Lung (tissue), 12 donors: ENCODE results near the gene CACNG3. TPM values are rescaled to one million over a fixed set of nuclear protein-coding genes. Genes with fewer than 3 reads are reported as not detected.
A peak's percentile ranks its signal among the peaks of the same experiment; 100 is the strongest.

Experiments
- ATAC-seq: fragments of 200-7000 bp; cut with Tn5 transposase; one replicate; pipeline ENCODE4 v1.9.1; 2020; ENCODE audit warnings: moderate number of reproducible peaks; ENCODE audit not compliant: insufficient read depth, low FRiP score
- DNase-seq, 3 donors: peaks; one replicate each; pipeline ENCODE4 v3.0.0-alpha.2; 2013 to 2017
- H3K27ac ChIP-seq, 2 donors: one replicate each; pipeline ENCODE4 v1.5.1; 2013; ENCODE audit warnings: mild to moderate bottlenecking in 2 of 2, moderate library complexity in 2 of 2, control low read depth in 1 of 2, inconsistent platforms in 1 of 2, low read depth in 1 of 2, low read length in 1 of 2
- H3K27me3 ChIP-seq, 3 donors: one replicate each; pipeline ENCODE4 v1.5.1; 2013; ENCODE audit warnings: low read length in 2 of 3; ENCODE audit not compliant: control insufficient read depth in 3 of 3, insufficient read depth in 3 of 3
- H3K36me3 ChIP-seq, 4 donors: one replicate each; pipeline ENCODE4 v1.5.1; 2013; ENCODE audit warnings: low read length in 4 of 4, mild to moderate bottlenecking in 1 of 4, moderate library complexity in 1 of 4; ENCODE audit not compliant: control insufficient read depth in 4 of 4, insufficient read depth in 4 of 4
- H3K4me1 ChIP-seq, 5 donors: one replicate each; pipeline ENCODE4 v1.5.1; 2013; ENCODE audit warnings: low read length in 5 of 5, mild to moderate bottlenecking in 2 of 5, moderate library complexity in 1 of 5; ENCODE audit not compliant: control insufficient read depth in 5 of 5, insufficient read depth in 5 of 5
- H3K4me3 ChIP-seq: one replicate; pipeline ENCODE4 v1.5.1; 2013; ENCODE audit warnings: mild to moderate bottlenecking, control low read depth, moderate library complexity
- H3K9ac ChIP-seq, 2 donors: one replicate each; pipeline ENCODE4 v1.5.1; 2013; ENCODE audit warnings: low read length in 2 of 2, control low read depth in 1 of 2; ENCODE audit not compliant: insufficient read depth in 1 of 2
- H3K9me3 ChIP-seq, 4 donors: one replicate each; pipeline ENCODE4 v1.5.1; 2013; ENCODE audit warnings: low read length in 3 of 4, mild to moderate bottlenecking in 1 of 4, moderate library complexity in 1 of 4; ENCODE audit not compliant: control insufficient read depth in 4 of 4, insufficient read depth in 3 of 4
- CTCF ChIP-seq: IDR thresholded peaks from 2 replicates; pipeline ENCODE4 v1.5.1; 2012; ENCODE audit warnings: mild to moderate bottlenecking; ENCODE audit errors: control extremely low read depth, extremely low read depth
- WGBS, 2 donors: extraction: QIAGEN DNeasy Blood & Tissue Kit; methylation state at CpG; one replicate each; pipeline ENCODE4 v1.1.7; 2013; 5-methylcytosine and 5-hydroxymethylcytosine counted together
- polyA plus RNA-seq, 2 donors: library from polyadenylated mRNA; stranded (reverse); fragments of 200-250 nt; gene quantifications; one replicate each; pipeline ENCODE4 v1.2.1, GENCODE V29; 2013
- total RNA-seq, 2 donors: library from RNA; depleted of rRNA in 1 of 2; stranded (reverse); fragments of >200 nt in 1 of 2; gene quantifications; one replicate each; pipeline ENCODE4 v1.2.1, GENCODE V29; 2014 to 2021
- donor health status: control.
- donor health status: control.
- donor health status: Bipolar disorder and iron deficiency.
- donor health status: healthy.
- donor health status: DM: yes; HTN: yes; CAD: no.

Gene CACNG3
- total and polyA plus RNA-seq, 4 donors = not detected

- WGBS, 2 donors = 56 to 70% methylated on average over 9 of the region's 9 CpGs
- H3K36me3 ChIP-seq = no peaks in the 10 kb centered on the region
- no peak for TF ChIP-seq CTCF
- peaks cover 0 to 3% (median 0%) of the 10 kb centered on the region in 4 donors for H3K9me3 ChIP-seq
- H3K9ac ChIP-seq = no peak overlapping the region
- ATAC-seq (no peak), DNase-seq (no peak)
- H3K4me3 ChIP-seq = no peak overlapping the region
- peaks cover 0 to 3% (median 0%) of the 10 kb centered on the region in 3 donors for H3K27me3 ChIP-seq
- H3K4me1 ChIP-seq = no peaks in the 10 kb centered on the region
- no peak overlapping the region for H3K27ac ChIP-seq
Observed at GRCh38 chr16:24348545-24349290, 92.6 kb downstream of the CACNG3 start.

GRCh38 chr16:24349320-24349719, 93.2 kb downstream of the CACNG3 start:
- no peak for ATAC-seq
- Histone ChIP-seq H3K4me3 (no peak overlapping the region), H3K9me3 (peaks cover 0 to 3% (median 0%) of the 10 kb centered on the region in 4 donors), H3K27ac (no peak overlapping the region), H3K4me1 (no peaks in the 10 kb centered on the region), H3K36me3 (no peaks in the 10 kb centered on the region), H3K27me3 (peaks cover 0 to 3% (median 0%) of the 10 kb centered on the region in 3 donors), H3K9ac (no peak overlapping the region)
- no peak for TF ChIP-seq CTCF
- DNase-seq = peak in 2 of 3 donors; percentile 11 to 14
- 58 to 70% methylated on average over 8 of the region's 8 CpGs for WGBS, 2 donors

DNA sequence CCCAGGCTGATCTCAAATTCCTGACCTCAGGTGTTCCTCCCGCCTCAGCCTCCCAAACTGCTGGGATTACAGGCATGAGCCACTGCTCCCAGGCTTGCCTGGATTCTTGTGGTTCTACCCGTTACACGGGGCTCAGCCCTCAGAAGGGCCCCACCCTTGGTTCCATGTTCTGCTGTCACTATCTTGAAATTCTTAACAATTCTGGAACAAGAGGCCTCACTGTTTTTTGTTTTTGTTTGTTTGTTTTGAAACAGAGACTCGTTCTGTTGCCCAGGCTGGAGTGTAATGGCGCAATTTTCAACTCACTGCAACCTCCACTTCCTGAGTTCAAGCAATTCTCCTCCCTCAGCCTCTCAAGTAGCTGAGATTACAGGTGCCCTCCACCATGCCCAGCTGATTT, 96.6 kb downstream of the CACNG3 start:
- no peak for TF ChIP-seq CTCF
- Histone ChIP-seq H3K36me3 (no peaks in the 10 kb centered on the region), H3K4me1 (no peaks in the 10 kb centered on the region), H3K27me3 (no peaks in the 10 kb centered on the region), H3K27ac (no peak overlapping the region), H3K4me3 (no peak overlapping the region), H3K9ac (no peak overlapping the region), H3K9me3 (peaks cover 0 to 3% (median 0%) of the 10 kb centered on the region in 4 donors)
- 76 to 81% methylated on average over 5 of the region's 5 CpGs for WGBS, 2 donors
- no peak for DNase-seq
- ATAC-seq = no peak
